Lower leg skin (tissue), 4 donors: Measurements from ENCODE around the gene TOPAZ1. TPM values are rescaled to one million over a fixed set of nuclear protein-coding genes. Genes with fewer than 3 reads are reported as not detected.

Experiments used
- DNase-seq, 2 donors: peaks; one replicate each; pipeline ENCODE4 v3.0.0-alpha.2; 2019; ENCODE audit warnings: low spot score in 2 of 2
- H3K4me3 ChIP-seq: fragments of 200-600 bp; sonication (generic); 2 replicates; pipeline ENCODE4 v1.5.1; 2017; ENCODE audit warnings: mild to moderate bottlenecking, low read depth; ENCODE audit not compliant: poor library complexity, severe bottlenecking
- POLR2A ChIP-seq, 2 donors: fragments of 450-650 bp; IDR thresholded peaks; one replicate each; pipeline ENCODE4 v1.6.1; 2016 to 2017; ENCODE audit warnings: antibody characterized with exemption in 2 of 2, mild to moderate bottlenecking in 1 of 2, moderate library complexity in 1 of 2
- WGBS, 2 donors: methylation state at CpG; one replicate each; pipeline ENCODE4 v1.1.5; 2018; 5-methylcytosine and 5-hydroxymethylcytosine counted together
- intact Hi-C: fragments of 100-400 bp; cut with DNase I; formaldehyde crosslinking; loops from one replicate; pipeline ENCODE4 v1.15.0; 2023; ENCODE audit warnings: low total_unique reads
- total RNA-seq, 4 donors: library from RNA; depleted of rRNA; stranded (reverse); fragments of >200 nt; gene quantifications; one replicate each; pipeline ENCODE4 v1.1.0, GENCODE V29; 2016
- TF ChIP-seq, protein P1 (sequence below), 3 donors: fragments of 450-650 bp; IDR thresholded peaks; one replicate each; pipeline ENCODE4 v1.5.1; 2016; ENCODE audit warnings: antibody characterized with exemption in 3 of 3, mild to moderate bottlenecking in 3 of 3, moderate library complexity in 2 of 3

Gene TOPAZ1
- total RNA-seq, 4 donors from 2014 or later: not detected

DNA sequence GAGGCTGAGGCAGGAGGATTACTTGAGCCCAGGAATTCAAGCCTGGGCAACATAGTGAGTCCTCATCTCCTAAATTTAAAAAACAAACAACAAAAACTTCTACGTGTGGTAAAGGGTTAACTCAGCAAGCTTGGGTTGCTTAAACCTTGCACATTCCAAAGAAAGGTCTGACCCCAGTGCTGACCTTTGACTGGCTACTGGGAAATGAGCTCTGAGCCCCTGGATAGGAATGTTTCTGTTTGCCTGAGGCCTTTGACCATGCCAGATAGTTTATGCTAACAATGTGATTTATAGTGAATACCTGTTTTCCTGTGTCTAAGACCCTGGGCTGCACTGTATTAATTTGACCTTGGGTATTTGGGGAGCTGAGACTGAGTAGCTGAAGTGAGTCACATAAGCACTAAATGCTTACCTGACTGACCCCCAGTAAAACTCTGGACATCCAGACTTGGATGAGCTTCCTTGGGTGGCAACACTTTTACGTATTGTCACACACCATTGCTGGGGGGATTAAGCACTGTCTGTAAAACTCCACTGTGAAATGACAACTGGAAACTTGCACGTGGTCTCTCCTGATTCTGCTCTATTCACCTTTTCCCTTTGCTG is 117.6 kb downstream of the TOPAZ1 start:
- no peak overlapping the region for H3K4me3 ChIP-seq
- intact Hi-C loops: no loop called here
- TF ChIP-seq POLR2A (IDR thresholded peaks at IDR 0.05): no peak
- TF ChIP-seq, protein P1, sequence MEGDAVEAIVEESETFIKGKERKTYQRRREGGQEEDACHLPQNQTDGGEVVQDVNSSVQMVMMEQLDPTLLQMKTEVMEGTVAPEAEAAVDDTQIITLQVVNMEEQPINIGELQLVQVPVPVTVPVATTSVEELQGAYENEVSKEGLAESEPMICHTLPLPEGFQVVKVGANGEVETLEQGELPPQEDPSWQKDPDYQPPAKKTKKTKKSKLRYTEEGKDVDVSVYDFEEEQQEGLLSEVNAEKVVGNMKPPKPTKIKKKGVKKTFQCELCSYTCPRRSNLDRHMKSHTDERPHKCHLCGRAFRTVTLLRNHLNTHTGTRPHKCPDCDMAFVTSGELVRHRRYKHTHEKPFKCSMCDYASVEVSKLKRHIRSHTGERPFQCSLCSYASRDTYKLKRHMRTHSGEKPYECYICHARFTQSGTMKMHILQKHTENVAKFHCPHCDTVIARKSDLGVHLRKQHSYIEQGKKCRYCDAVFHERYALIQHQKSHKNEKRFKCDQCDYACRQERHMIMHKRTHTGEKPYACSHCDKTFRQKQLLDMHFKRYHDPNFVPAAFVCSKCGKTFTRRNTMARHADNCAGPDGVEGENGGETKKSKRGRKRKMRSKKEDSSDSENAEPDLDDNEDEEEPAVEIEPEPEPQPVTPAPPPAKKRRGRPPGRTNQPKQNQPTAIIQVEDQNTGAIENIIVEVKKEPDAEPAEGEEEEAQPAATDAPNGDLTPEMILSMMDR (IDR thresholded peaks at IDR 0.05): no peak
- WGBS, 2 donors: 74% methylated on average over 3 of the region's 3 CpGs
- DNase-seq: no peak

DNA sequence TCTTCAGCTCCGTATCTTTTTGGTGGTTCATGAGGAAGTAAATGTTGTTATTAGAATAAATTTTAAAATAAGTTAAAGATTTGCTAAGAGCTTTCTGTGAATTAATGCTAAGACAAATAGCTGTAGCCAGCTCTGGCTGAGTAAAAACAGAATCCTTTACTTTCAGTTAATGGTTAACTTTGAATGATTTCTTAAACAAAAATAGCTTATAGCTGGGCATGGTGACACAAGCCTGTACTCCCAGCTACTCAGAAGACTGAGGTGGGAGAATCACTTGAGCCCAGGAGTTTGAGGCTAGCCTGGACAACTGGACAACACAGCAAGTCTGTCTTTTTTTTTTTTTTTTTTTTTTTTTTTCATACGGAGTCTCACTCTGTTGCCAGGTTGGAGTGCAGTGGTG is 121.9 kb downstream of the TOPAZ1 start:
- intact Hi-C loops: no loop called here
- WGBS, 2 donors: 91 to 98% methylated on average over 2 of the region's 2 CpGs
- no peak for DNase-seq
- no peak overlapping the region for H3K4me3 ChIP-seq
- TF ChIP-seq, protein P1 (IDR thresholded peaks at IDR 0.05): no peak
- TF ChIP-seq POLR2A (IDR thresholded peaks at IDR 0.05): no peak

DNA sequence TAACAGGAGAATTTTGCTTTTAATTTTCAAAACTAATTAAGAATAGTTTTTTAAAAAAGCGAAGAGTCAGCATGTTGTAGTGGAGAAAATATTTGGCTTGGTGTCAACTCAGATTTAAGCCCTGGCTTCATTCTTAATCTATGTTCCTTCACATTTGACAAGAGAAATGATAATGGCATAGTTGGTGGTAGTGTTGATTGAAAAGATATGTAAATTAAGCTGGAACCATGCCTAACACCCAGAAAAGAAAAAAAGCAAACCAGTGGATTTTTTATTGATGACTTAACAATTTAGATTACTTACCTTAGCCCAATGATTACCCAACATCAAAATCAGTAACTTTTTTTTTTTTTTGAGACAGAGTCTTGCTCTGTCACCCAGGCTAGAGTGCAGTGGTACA is 124.3 kb downstream of the TOPAZ1 start:
- no peak overlapping the region for H3K4me3 ChIP-seq
- DNase-seq: no peak
- intact Hi-C loops: no loop called here
- WGBS, 2 donors: 87 to 90% methylated on average over 1 of the region's 1 CpG
- TF ChIP-seq, protein P1 (IDR thresholded peaks at IDR 0.05): no peak
- no peak for TF ChIP-seq POLR2A (IDR thresholded peaks at IDR 0.05)

DNA sequence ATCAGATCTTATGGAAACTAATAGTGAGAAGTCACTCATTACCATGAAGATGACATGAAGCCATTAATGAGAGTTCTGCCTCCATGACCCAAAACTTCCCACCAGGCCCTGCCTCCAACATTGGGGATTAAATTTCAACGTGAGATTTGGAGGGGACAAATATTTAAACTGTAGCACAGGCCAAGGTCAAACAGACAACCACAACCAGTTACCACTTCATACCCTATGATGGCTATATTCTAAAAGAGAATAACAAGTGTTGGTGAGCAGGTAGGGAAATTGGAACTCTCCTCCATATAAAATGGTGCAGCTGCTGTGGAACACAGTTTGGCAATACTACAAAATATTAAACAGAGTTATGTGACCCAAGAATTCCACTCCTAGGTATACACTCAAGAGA is 133.8 kb downstream of the TOPAZ1 start:
- intact Hi-C loops: no loop called here
- 93 to 100% methylated on average over 1 of the region's 1 CpG for WGBS, 2 donors
- TF ChIP-seq, protein P1 (IDR thresholded peaks at IDR 0.05): no peak
- TF ChIP-seq POLR2A (IDR thresholded peaks at IDR 0.05): no peak

More for the DNA sequence above, 133.8 kb downstream of the TOPAZ1 start:
- no peak for DNase-seq
- H3K4me3 ChIP-seq: no peak overlapping the region

Other genes starting within 250 kb of the TOPAZ1 start
- gene TCAIM, start 96.9 kb downstream of the TOPAZ1 start, total RNA-seq: 10 to 100 TPM; 16.6 to 20.0 (median 18.5) TPM
- gene ZNF445, start 235.8 kb downstream of the TOPAZ1 start, total RNA-seq: 1 to 10 TPM; 4.8 to 7.0 (median 6.0) TPM